Measurements from ENCODE around the gene POU5F1. TPM values are rescaled to one million over a fixed set of nuclear protein-coding genes. Genes with fewer than 3 reads are reported as not detected.
A peak's percentile ranks its signal among the peaks of the same experiment; 100 is the strongest.

Gene POU5F1
- total RNA-seq, 2 experiments from 2014 or later: 0.44 to 0.86 TPM

DNA sequence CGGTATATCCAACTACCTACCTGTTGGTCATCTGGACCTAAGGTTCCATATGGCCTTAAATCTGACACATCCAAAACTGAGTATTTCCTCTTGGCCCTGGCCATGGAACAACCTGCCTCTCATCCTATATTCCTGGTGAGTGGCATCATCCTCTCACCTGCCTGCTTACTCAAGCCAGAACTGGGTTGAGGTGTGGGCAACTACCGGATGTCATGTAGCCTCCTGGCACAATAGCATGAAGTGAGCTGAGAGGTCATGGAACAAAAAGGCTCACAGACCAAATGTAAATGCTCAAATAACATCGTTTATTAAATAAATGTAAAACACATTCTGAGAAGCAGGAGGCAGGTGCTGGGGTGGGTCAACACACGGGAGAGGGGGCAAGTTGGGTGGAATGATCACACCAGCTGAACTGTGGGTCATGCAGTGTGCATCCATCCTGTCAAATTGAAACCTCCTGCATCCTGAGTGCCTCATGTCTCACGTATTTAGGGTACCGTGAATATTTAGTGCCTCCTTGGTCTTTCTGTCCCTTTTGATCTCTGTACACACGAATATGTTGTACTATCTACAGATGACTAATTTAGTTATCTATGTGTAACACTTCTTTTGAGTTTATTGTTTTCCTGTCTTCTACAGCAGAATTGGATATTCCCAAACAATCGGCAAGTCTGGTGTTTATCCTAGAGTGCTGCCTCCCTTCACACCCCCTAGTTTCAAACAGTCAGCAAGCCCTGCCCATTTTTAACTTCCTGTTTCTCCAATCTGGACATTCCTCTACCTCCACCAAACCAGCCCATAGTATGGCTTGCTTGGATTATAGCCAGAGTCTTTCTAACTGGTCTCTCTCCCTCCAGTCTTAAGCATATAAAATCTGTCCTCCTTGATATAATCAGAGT is 7.9 kb upstream of the POU5F1 start:
- intact Hi-C loops (cut with micrococcal nuclease; ENCODE audit: unreplicated experiment): no loop called here
- no TSS peak for BruUV-seq (replicated peaks)
- DNase-seq (ENCODE audit: low spot score): no peak
- Histone ChIP-seq H3K4me2 (ENCODE audit: low read length) (peak overlapping the region; percentile 35; the same call in 1 of the 2 replicates), H4K20me1 (ENCODE audit: insufficient read depth, low read length) (no peaks in the 10 kb centered on the region), H3K9me2 (ENCODE audit: insufficient read depth, low read length) (no peaks in the 10 kb centered on the region), H2AFZ (ENCODE audit: low read length) (no peak overlapping the region), H3K4me3 (ENCODE audit: low read depth, low read length, poor library complexity, severe bottlenecking) (no peak overlapping the region), H3K4me1 (ENCODE audit: insufficient read depth, low read length, poor library complexity, severe bottlenecking) (peaks cover 21% of the 10 kb centered on the region), H3K9me3 (ENCODE audit: low read length) (no peaks in the 10 kb centered on the region), H3K27ac (ENCODE audit: low read depth, low read length, poor library complexity, severe bottlenecking) (no peak overlapping the region), H3K36me3 (ENCODE audit: insufficient read depth, low read length) (no peaks in the 10 kb centered on the region), H3K79me2 (ENCODE audit: insufficient read depth, low read depth, low read length) (no peaks in the 10 kb centered on the region)
- POLR2A ChIA-PET: no interaction called here
- TF ChIP-seq, protein P1, sequence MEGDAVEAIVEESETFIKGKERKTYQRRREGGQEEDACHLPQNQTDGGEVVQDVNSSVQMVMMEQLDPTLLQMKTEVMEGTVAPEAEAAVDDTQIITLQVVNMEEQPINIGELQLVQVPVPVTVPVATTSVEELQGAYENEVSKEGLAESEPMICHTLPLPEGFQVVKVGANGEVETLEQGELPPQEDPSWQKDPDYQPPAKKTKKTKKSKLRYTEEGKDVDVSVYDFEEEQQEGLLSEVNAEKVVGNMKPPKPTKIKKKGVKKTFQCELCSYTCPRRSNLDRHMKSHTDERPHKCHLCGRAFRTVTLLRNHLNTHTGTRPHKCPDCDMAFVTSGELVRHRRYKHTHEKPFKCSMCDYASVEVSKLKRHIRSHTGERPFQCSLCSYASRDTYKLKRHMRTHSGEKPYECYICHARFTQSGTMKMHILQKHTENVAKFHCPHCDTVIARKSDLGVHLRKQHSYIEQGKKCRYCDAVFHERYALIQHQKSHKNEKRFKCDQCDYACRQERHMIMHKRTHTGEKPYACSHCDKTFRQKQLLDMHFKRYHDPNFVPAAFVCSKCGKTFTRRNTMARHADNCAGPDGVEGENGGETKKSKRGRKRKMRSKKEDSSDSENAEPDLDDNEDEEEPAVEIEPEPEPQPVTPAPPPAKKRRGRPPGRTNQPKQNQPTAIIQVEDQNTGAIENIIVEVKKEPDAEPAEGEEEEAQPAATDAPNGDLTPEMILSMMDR (conservative IDR thresholded peaks at IDR 0.05; ENCODE audit: low read length): no peak
- no peak for TF ChIP-seq EZH2phosphoT487 (IDR thresholded peaks at IDR 0.05; ENCODE audit: borderline replicate concordance, low read depth, low read length)
- CTCF ChIA-PET (ENCODE audit: unreplicated experiment): no interaction called here

DNA sequence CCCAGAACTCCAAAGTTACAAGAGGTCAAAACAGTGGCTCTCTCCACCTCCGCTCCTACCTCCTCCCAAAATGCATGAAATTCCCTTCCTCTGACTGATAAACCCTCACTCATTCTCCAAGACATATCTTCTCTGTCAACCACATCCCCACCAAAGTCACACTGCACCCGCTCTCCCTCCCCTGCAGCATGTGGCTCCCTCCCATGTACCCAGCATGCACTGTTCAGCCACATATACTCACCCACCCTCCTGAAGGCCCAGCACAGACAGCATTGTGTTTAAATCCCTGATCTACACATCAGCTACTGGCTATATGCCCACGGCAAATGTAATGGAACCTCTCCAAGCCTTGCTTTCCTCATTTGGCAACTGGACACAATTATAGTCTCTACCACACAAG is 5.5 kb upstream of the POU5F1 start:
- no peak overlapping the region for H3K4me2 ChIP-seq (ENCODE audit: low read length)
- no peak for DNase-seq (ENCODE audit: low spot score)
- peaks cover 21% of the 10 kb centered on the region for H3K4me1 ChIP-seq (ENCODE audit: insufficient read depth, low read length, poor library complexity, severe bottlenecking)
- H3K9me2 ChIP-seq (ENCODE audit: insufficient read depth, low read length): no peaks in the 10 kb centered on the region
- CTCF ChIA-PET (ENCODE audit: unreplicated experiment): no interaction called here
- no TSS peak for BruUV-seq (replicated peaks)
- no peak overlapping the region for H3K27ac ChIP-seq (ENCODE audit: low read depth, low read length, poor library complexity, severe bottlenecking)
- intact Hi-C loops (cut with micrococcal nuclease; ENCODE audit: unreplicated experiment): no loop called here
- no peak for TF ChIP-seq EZH2phosphoT487 (IDR thresholded peaks at IDR 0.05; ENCODE audit: borderline replicate concordance, low read depth, low read length)
- TF ChIP-seq, protein P1 (conservative IDR thresholded peaks at IDR 0.05; ENCODE audit: low read length): no peak
- H3K4me3 ChIP-seq (ENCODE audit: low read depth, low read length, poor library complexity, severe bottlenecking): no peak overlapping the region
- H3K79me2 ChIP-seq (ENCODE audit: insufficient read depth, low read depth, low read length): no peaks in the 10 kb centered on the region
- H2AFZ ChIP-seq (ENCODE audit: low read length): no peak overlapping the region
- no peaks in the 10 kb centered on the region for H3K9me3 ChIP-seq (ENCODE audit: low read length)
- no peaks in the 10 kb centered on the region for H4K20me1 ChIP-seq (ENCODE audit: insufficient read depth, low read length)
- H3K36me3 ChIP-seq (ENCODE audit: insufficient read depth, low read length): no peaks in the 10 kb centered on the region
- POLR2A ChIA-PET: interaction anchor here (0.8 kb wide), 1 partner anchor 8 kb away, joined by 3 read pairs; no protein-coding TSS in a partner anchor

DNA sequence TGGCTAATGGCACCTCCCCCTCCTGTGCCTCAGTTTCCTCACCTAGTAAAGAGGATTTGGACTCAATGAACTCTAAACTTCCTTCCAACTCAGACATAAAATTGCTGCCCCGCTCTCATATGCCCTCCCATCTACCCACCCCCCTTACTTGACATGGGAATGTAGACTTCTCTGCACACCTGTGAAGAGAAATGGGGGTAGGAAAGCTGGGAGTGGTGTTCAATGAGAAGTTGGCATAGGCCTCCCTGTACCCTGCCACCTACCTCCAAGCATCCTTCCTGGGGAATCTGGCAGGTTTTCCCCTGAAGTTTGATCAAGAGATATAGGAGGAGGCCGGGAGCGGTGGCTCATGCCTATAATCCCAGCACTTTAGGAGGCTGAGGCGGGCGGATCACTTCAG is 3.9 kb upstream of the POU5F1 start:
- H3K4me3 ChIP-seq (ENCODE audit: low read depth, low read length, poor library complexity, severe bottlenecking): no peak overlapping the region
- H3K9me2 ChIP-seq (ENCODE audit: insufficient read depth, low read length): no peaks in the 10 kb centered on the region
- no peak overlapping the region for H3K4me2 ChIP-seq (ENCODE audit: low read length)
- H3K4me1 ChIP-seq (ENCODE audit: insufficient read depth, low read length, poor library complexity, severe bottlenecking): peaks cover 14% of the 10 kb centered on the region
- CTCF ChIA-PET (ENCODE audit: unreplicated experiment): no interaction called here
- H4K20me1 ChIP-seq (ENCODE audit: insufficient read depth, low read length): no peaks in the 10 kb centered on the region
- H3K79me2 ChIP-seq (ENCODE audit: insufficient read depth, low read depth, low read length): no peaks in the 10 kb centered on the region
- no peak for TF ChIP-seq EZH2phosphoT487 (IDR thresholded peaks at IDR 0.05; ENCODE audit: borderline replicate concordance, low read depth, low read length)
- TF ChIP-seq, protein P1 (conservative IDR thresholded peaks at IDR 0.05; ENCODE audit: low read length): no peak
- intact Hi-C loops (cut with micrococcal nuclease; ENCODE audit: unreplicated experiment): no loop called here
- BruUV-seq (replicated peaks): no TSS peak
- no peaks in the 10 kb centered on the region for H3K9me3 ChIP-seq (ENCODE audit: low read length)
- no peaks in the 10 kb centered on the region for H3K36me3 ChIP-seq (ENCODE audit: insufficient read depth, low read length)
- no peak overlapping the region for H2AFZ ChIP-seq (ENCODE audit: low read length)
- POLR2A ChIA-PET: interaction anchor here (0.6 kb wide), 1 partner anchor 16 kb away, joined by 3 read pairs; no protein-coding TSS in a partner anchor
- no peak overlapping the region for H3K27ac ChIP-seq (ENCODE audit: low read depth, low read length, poor library complexity, severe bottlenecking)
- DNase-seq (ENCODE audit: low spot score): no peak

All from OCI-LY7 (cell line).